BLaER1 treated with 17β-estradiol and CSF1 and Interleukin-3, amounts not matched to agents 10 nM and 100 nM (cell line): ENCODE results near the gene PRRG1.

ENCODE experiments used
- H3K27ac ChIP-seq, 11 experiments: shearing (Covaris generic); formaldehyde crosslinking; 2 replicates each; pipeline ENCODE4 v1.8.1; 2022
- H3K27me3 ChIP-seq, 11 experiments: shearing (Covaris generic); formaldehyde crosslinking; 2 replicates each; pipeline ENCODE4 v1.8.1; 2022
- H3K36me3 ChIP-seq, 11 experiments: shearing (Covaris generic); formaldehyde crosslinking; 2 replicates each; pipeline ENCODE4 v1.8.1; 2022
- H3K4me1 ChIP-seq, 10 experiments: shearing (Covaris generic); formaldehyde crosslinking; 2 replicates each; pipeline ENCODE4 v1.8.1; 2022
- H3K4me2 ChIP-seq, 11 experiments: shearing (Covaris generic); formaldehyde crosslinking; 2 replicates each; pipeline ENCODE4 v1.8.1; 2022
- H3K4me3 ChIP-seq, 10 experiments: shearing (Covaris generic); formaldehyde crosslinking; 2 replicates each; pipeline ENCODE4 v1.8.1; 2022
- H3K9ac ChIP-seq, 11 experiments: shearing (Covaris generic); formaldehyde crosslinking; 2 replicates each; pipeline ENCODE4 v1.8.1; 2022
- H3K9me3 ChIP-seq, 11 experiments: shearing (Covaris generic); formaldehyde crosslinking; replicated peaks in 1 of 11; 2 replicates each; pipeline ENCODE4 v1.8.1; 2022
- H4K20me1 ChIP-seq, 11 experiments: shearing (Covaris generic); formaldehyde crosslinking; 2 replicates each; pipeline ENCODE4 v1.8.1; 2022
- Cebpa-rat ChIP-seq, 11 experiments: shearing (Covaris generic); IDR thresholded peaks; 2 replicates each; pipeline ENCODE4 v1.8.1; 2022

The PRRG1 gene

DNA sequence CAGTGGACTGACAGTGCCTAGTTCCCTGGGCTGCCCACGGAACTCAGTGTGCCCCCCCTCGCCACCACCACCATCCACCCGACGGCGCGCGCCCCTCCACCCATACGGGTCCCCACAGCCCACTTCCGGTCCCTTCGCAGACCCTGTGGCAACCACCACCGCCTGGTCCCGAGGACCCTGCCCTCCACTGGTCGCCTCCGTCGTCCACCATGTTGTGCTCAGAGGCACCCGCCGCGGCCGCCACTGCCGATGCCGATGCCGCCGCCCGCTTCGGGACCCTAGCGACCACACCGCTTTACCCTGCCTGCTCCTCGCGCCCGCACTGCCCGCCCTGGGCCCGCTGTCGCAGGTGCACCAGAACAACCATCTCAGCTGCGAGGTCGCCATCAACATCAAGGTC lies 155.8 kb downstream of the PRRG1 start:
- Histone ChIP-seq H3K9ac (no peak overlapping the region), H3K4me1 (no peaks in the 10 kb centered on the region), H3K9me3 (peaks cover 8 to 15% (median 12%) of the 10 kb centered on the region in 11 experiments; a peak in 18 of 22 replicates), H3K27ac (no peak overlapping the region), H3K36me3 (no peaks in the 10 kb centered on the region), H3K27me3 (no peaks in the 10 kb centered on the region), H3K4me3 (no peak overlapping the region), H3K4me2 (no peak overlapping the region), H4K20me1 (no peaks in the 10 kb centered on the region)
- no peak for TF ChIP-seq Cebpa-rat (IDR thresholded peaks at IDR 0.05)
